Camera-type eye (tissue), 1 donor: ENCODE results near the gene IFI44L. TPM values are rescaled to one million over a fixed set of nuclear protein-coding genes. Genes with fewer than 3 reads are reported as not detected.

Experiments
- total RNA-seq: library from RNA; depleted of rRNA; stranded (reverse); fragments of >200 nt; gene quantifications from one replicate; pipeline ENCODE4 v1.2.3, GENCODE V29; 2014

The IFI44L gene
- total RNA-seq, result 16.8 TPM

DNA sequence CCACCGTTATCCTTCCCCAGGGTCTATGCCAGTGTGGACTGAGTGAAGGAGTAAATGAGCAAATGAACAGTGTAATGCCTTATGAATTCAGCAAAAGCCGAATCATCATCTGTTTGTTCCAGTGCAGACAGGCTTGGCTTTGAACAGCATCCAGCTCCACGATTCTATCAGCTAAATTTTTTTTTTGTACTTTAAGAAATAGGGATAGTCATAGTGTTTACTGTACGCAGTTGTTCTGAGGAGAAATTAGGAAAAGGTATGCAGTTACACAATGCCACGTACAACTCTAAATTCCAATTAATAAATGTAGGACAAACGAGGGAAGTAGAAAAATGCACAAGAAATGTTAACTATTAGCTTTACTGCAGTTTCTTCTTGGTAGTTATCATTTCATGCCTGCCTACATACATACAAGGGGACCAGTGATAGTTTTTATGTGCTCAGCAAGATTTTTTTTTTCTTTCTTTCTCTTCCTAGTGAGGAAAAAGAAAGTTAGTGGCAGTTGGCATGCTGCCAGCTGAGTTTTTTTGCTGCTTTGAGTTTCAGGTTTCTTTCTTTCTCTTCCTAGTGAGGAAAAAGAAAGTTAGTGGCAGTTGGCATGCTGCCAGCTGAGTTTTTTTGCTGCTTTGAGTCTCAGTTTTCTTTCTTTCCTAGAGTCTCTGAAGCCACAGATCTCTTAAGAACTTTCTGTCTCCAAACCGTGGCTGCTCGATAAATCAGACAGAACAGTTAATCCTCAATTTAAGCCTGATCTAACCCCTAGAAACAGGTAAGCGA lies at the start of gene IFI44L:
Gene IFI44L (plus strand): TSS at position 646 of the 777 bp plus-strand sequence. CDS start 7,468 bp downstream, outside the sequence.

GRCh38 chr1:78649628-78650027 lies 29.4 kb downstream of the IFI44L start, which contains the start of gene IFI44:
IFI44 (plus strand) TSS chr1:78649831; CDS start chr1:78650196, 365 bp downstream.

Other genes with a start within 250 kb of the IFI44L start
- gene PTGFR, start 129.5 kb upstream of the IFI44L start, total RNA-seq, result 9.5 TPM
- 23.2 TPM for gene IFI44, start 29.4 kb downstream of the IFI44L start, total RNA-seq